D721Med (cell line): ENCODE measurements around the gene PRPF40B.

Experiments
- DNase-seq: peaks from one replicate; pipeline ENCODE4 v3.0.0; 2011; ENCODE audit warnings: low spot score; ENCODE audit not compliant: insufficient read length
- FAIRE-seq: peaks from 2 replicates; lab custom pipeline; 2011; peaks lifted over from hg19 to GRCh38; lab: Jason Lieb, UNC
- CTCF ChIP-seq: IDR thresholded peaks from 2 replicates; pipeline ENCODE4 v1.5.1; 2012; ENCODE audit warnings: mild to moderate bottlenecking, control low read depth; ENCODE audit not compliant: insufficient read depth; ENCODE audit errors: missing control alignments

The PRPF40B gene

DNA sequence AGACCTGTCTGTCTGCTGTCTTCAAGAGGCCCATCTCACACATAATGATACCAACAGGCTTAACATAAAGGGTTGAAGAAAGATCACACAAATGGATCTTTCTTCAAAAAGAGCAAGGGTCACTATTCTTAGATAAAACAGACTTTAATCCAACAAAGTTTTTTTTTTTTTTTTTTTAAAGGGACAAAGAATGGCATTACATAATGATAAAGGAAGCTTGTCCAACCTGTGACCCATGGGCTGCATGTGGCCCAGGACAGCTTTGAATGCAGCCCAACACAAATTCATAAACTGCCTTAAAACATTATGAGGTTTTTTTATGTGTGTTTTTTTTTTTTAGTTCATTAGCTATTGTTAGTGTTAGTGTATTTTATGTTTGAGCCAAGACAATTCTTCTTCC lies 11.2 kb upstream of the PRPF40B start:
- DNase-seq (no peak), FAIRE-seq (no peak)
- TF ChIP-seq CTCF: no peak

GRCh38 chr12:49615725-49616124 lies 7.6 kb upstream of the PRPF40B start:
- TF ChIP-seq CTCF: no peak

GRCh38 chr12:49616533-49617219 lies 6.7 kb upstream of the PRPF40B start:
- no peak for FAIRE-seq
- TF ChIP-seq CTCF: no peak
- no peak for DNase-seq

More at GRCh38 chr12:49615725-49616124, 7.6 kb upstream of the PRPF40B start:
- DNase-seq (no peak), FAIRE-seq (no peak)

DNA sequence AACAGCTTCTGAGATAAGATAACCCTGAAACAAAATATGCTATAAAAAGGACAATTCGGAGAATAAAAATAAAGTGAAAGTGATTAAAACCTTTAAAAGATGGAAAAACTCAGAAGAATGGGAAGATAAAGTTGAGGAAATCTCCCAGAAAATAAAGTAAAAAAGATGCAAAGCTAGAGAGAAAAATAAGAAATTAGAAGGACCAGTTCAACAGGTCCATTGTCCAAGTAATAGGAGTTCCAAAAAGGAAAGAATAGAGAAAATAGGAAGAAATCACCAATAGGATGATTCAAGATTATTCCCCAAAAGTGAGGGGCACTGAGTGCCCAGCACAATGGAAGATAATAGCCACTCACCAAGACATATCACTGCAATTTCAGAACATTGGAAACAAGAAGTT lies 4.8 kb upstream of the PRPF40B start:
- FAIRE-seq: no peak
- DNase-seq: no peak
- no peak for TF ChIP-seq CTCF

GRCh38 chr12:49619286-49619685 lies 4.1 kb upstream of the PRPF40B start:
- FAIRE-seq (no peak), DNase-seq (no peak)
- TF ChIP-seq CTCF: no peak

- no peak for TF ChIP-seq CTCF
- FAIRE-seq (no peak), DNase-seq (no peak)
Observed at GRCh38 chr12:49621651-49622500, 1.5 kb upstream of the PRPF40B start.
